GM23338 (cell line): ENCODE results near the gene ACOX1. TPM values are rescaled to one million over a fixed set of nuclear protein-coding genes. Genes with fewer than 3 reads are reported as not detected.

Source experiments
- ATAC-seq: fragments of 200-7000 bp; cut with Tn5 transposase; 3 replicates; pipeline ENCODE4 v1.9.1; 2020
- DNase-seq: peaks from one replicate; pipeline ENCODE4 v3.0.0-alpha.2; 2015; ENCODE audit warnings: low spot score
- H2AFZ ChIP-seq: fragments of 200-600 bp; sonication (generic); 2 replicates; pipeline ENCODE4 v1.8.0; 2016; ENCODE audit warnings: antibody characterized with exemption, mild to moderate bottlenecking, moderate library complexity
- H3F3A ChIP-seq: fragments of 200-600 bp; sonication (generic); replicated peaks from 2 replicates; pipeline ENCODE4 v1.8.0; 2017; ENCODE audit warnings: antibody characterized with exemption, mixed run types, low read depth
- H3K27ac ChIP-seq: fragments of 200-600 bp; sonication (generic); 2 replicates; pipeline ENCODE4 v1.6.1; 2016; ENCODE audit warnings: low read depth
- H3K27me3 ChIP-seq: fragments of 200-600 bp; sonication (generic); 2 replicates; pipeline ENCODE4 v1.8.0; 2016; ENCODE audit warnings: mild to moderate bottlenecking, mixed run types, moderate library complexity; ENCODE audit not compliant: insufficient read depth
- H3K36me3 ChIP-seq: fragments of 200-600 bp; sonication (generic); 2 replicates; pipeline ENCODE4 v1.8.0; 2016; ENCODE audit warnings: mild to moderate bottlenecking; ENCODE audit not compliant: insufficient read depth
- H3K4me1 ChIP-seq: fragments of 200-600 bp; sonication (generic); 2 replicates; pipeline ENCODE4 v1.8.0; 2016; ENCODE audit warnings: mild to moderate bottlenecking, moderate library complexity; ENCODE audit not compliant: insufficient read depth
- H3K4me2 ChIP-seq: fragments of 200-600 bp; sonication (generic); 2 replicates; pipeline ENCODE4 v1.7.1; 2017; ENCODE audit warnings: mixed run types
- H3K4me3 ChIP-seq: fragments of 200-600 bp; sonication (generic); 2 replicates; pipeline ENCODE4 v1.6.1; 2016; ENCODE audit warnings: mixed run types
- H3K79me2 ChIP-seq: fragments of 200-600 bp; sonication (generic); replicated peaks from 2 replicates; pipeline ENCODE4 v1.8.0; 2017; ENCODE audit warnings: mild to moderate bottlenecking; ENCODE audit not compliant: insufficient read depth
- H3K9me2 ChIP-seq: fragments of 200-600 bp; sonication (generic); 2 replicates; pipeline ENCODE4 v1.8.0; 2017; ENCODE audit not compliant: insufficient read depth
- H4K20me1 ChIP-seq: fragments of 200-600 bp; sonication (generic); replicated peaks from 2 replicates; pipeline ENCODE4 v1.8.0; 2017; ENCODE audit warnings: mild to moderate bottlenecking; ENCODE audit not compliant: insufficient read depth
- H3K27ac Mint-ChIP-seq: 2 replicates; pipeline ENCODE4 v1.8.0; 2020; ENCODE audit warnings: inconsistent platforms, mild to moderate bottlenecking, moderate library complexity, mixed read lengths
- H3K27me3 Mint-ChIP-seq: 3 replicates; pipeline ENCODE4 v1.8.0; 2022; ENCODE audit warnings: low read depth, mild to moderate bottlenecking, moderate library complexity, mixed read lengths, inconsistent platforms; ENCODE audit not compliant: insufficient read depth, poor library complexity
- H3K36me3 Mint-ChIP-seq: 3 replicates; pipeline ENCODE4 v1.8.0; 2021; ENCODE audit warnings: low read depth, mild to moderate bottlenecking, inconsistent platforms, moderate library complexity, mixed read lengths
- H3K4me1 Mint-ChIP-seq: 3 replicates; pipeline ENCODE4 v1.8.0; 2020; ENCODE audit warnings: mild to moderate bottlenecking, inconsistent platforms, mixed read lengths
- H3K4me3 Mint-ChIP-seq: 3 replicates; pipeline ENCODE4 v1.8.0; 2021; ENCODE audit warnings: moderate library complexity, mild to moderate bottlenecking, inconsistent platforms, mixed read lengths
- H3K9me3 Mint-ChIP-seq: 3 replicates; pipeline ENCODE4 v1.8.0; 2020; ENCODE audit warnings: moderate library complexity, mild to moderate bottlenecking, inconsistent platforms, mixed read lengths
- CREB1 ChIP-seq: fragments of 250-450 bp; sonication (Bioruptor Pico); IDR thresholded peaks from 2 replicates; pipeline ENCODE4 v1.5.0; 2020; ENCODE audit warnings: low read depth, mild to moderate bottlenecking, moderate library complexity
- EZH2phosphoT487 ChIP-seq: fragments of 200-600 bp; sonication (generic); IDR thresholded peaks from one replicate; pipeline ENCODE4 v1.8.1; 2018; ENCODE audit warnings: antibody characterized with exemption; ENCODE audit not compliant: unreplicated experiment
- NANOG ChIP-seq: IDR thresholded peaks from 2 replicates; pipeline ENCODE4 v1.6.1; 2016; ENCODE audit warnings: antibody characterized with exemption, borderline replicate concordance
- POLR2AphosphoS5 ChIP-seq: IDR thresholded peaks from 2 replicates; pipeline ENCODE4 v1.6.1; 2016; ENCODE audit warnings: antibody characterized with exemption, low read depth
- STAT1 ChIP-seq: IDR thresholded peaks from one replicate; pipeline ENCODE4 v1.6.1; 2016; ENCODE audit warnings: antibody characterized with exemption; ENCODE audit not compliant: unreplicated experiment
- ZNF331 ChIP-seq: fragments of 250-450 bp; sonication (Bioruptor Pico); IDR thresholded peaks from 2 replicates; pipeline ENCODE4 v1.5.0; 2020; ENCODE audit warnings: low read depth, mild to moderate bottlenecking, moderate library complexity
- polyA plus RNA-seq: library from polyadenylated mRNA; unstranded; fragments of >200 nt; fragmentation: Nextera tagmentation; extraction: Ambion mirVana; gene quantifications from 2 replicates; pipeline ENCODE4 v1.2.1, GENCODE V29; 2016
- total RNA-seq: library from RNA; depleted of rRNA; stranded (reverse); fragments of >200 nt; shearing (Covaris generic); gene quantifications from 2 replicates; pipeline ENCODE4 v1.2.3, GENCODE V29; 2014
- TF ChIP-seq, protein P1 (sequence below): IDR thresholded peaks from 2 replicates; pipeline ENCODE4 v1.6.1; 2016; ENCODE audit warnings: antibody characterized with exemption
- TF ChIP-seq, protein P2 (sequence below), 2 experiments: fragments of 200-600 bp in 1 of 2; sonication (generic) in 1 of 2; conservative IDR thresholded peaks; 2 replicates each; pipeline versions ENCODE4 v1.5.1 to v1.6.1; 2016 to 2017; ENCODE audit warnings: antibody characterized with exemption in 2 of 2, low read depth in 2 of 2, mild to moderate bottlenecking in 2 of 2, moderate library complexity in 1 of 2

Gene ACOX1
- total and polyA plus RNA-seq, 2 experiments from 2014 or later, result 12.8 to 32.9 TPM

DNA sequence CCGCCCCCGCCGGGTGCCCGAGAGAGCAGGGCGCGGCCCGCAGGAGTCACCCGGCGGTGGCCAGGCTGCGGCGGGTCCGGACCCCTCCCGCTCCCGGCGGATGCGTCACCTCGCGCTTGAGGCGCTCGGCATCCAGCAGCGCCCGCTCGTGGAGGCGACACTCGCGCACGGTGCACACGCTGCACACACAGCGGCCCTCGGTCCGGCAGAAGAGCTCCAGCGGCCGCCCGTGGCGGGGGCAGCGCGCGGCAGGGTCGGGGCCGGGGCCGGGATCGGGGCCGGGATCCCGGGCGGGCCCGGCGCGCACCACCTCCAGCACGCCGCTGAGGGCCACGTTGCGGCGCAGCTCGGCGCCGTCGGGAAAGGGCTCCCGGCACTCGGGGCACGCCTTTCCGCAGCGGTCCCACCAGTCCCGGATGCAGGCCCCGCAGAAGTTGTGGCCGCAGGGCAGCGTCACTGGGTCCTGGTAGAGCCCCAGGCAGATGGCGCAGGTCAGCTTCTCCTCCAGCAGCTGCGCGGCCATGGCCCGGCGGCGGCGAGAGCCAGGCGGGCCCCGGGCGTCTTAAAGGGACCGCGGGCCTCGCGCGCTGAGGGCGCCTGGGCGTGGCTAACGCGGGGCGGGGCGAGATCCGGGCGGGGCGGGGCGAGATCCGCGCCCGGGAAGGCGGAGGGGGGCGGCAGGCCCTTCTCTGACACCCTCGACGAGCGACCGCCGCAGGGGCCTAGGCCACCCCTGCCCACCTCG lies 82.4 kb downstream of the ACOX1 start, which contains the start of gene TRIM65:
Gene TRIM65 (minus strand): TSS at position 537 of the 745 bp plus-strand sequence. CDS start 14 bp downstream, at position 523.
- ATAC-seq (peak; percentile 64), DNase-seq (peak; percentile 83)
- Histone ChIP-seq H3K36me3 (peaks cover 9% of the 10 kb centered on the region; the same call in 1 of the 2 replicates), H3K9me2 (no peaks in the 10 kb centered on the region), H3F3A (peaks cover 28% of the 10 kb centered on the region), H4K20me1 (no peaks in the 10 kb centered on the region; the same call in 1 of the 2 replicates), H3K27me3 (no peaks in the 10 kb centered on the region), H3K4me3 (peak within 1 kb of the TSS; percentile 78), H3K4me2 (peak within 1 kb of the TSS; percentile 92), H2AFZ (no peak within 1 kb of the TSS), H3K79me2 (peaks cover 18% of the 10 kb centered on the region), H3K4me1 (peaks cover 18% of the 10 kb centered on the region; the same call in 1 of the 2 replicates), H3K27ac (peak within 1 kb of the TSS; percentile 81)
- Mint-ChIP-seq H3K27me3 (peaks cover 10% of the 10 kb centered on the region), H3K4me1 (peaks cover 26% of the 10 kb centered on the region), H3K27ac (peak within 1 kb of the TSS; percentile 81), H3K36me3 (peaks cover 40% of the 10 kb centered on the region), H3K4me3 (peak within 1 kb of the TSS; percentile 83), H3K9me3 (no peaks in the 10 kb centered on the region)
- TF ChIP-seq CREB1 (CRISPR knock-in tag) (peak; percentile 24; the same call in 1 of the 2 replicates), POLR2AphosphoS5 (peak; percentile 91), STAT1 (no peak), NANOG (no peak), EZH2phosphoT487 (no peak), ZNF331 (CRISPR knock-in tag) (no peak)
- TF ChIP-seq, protein P1, sequence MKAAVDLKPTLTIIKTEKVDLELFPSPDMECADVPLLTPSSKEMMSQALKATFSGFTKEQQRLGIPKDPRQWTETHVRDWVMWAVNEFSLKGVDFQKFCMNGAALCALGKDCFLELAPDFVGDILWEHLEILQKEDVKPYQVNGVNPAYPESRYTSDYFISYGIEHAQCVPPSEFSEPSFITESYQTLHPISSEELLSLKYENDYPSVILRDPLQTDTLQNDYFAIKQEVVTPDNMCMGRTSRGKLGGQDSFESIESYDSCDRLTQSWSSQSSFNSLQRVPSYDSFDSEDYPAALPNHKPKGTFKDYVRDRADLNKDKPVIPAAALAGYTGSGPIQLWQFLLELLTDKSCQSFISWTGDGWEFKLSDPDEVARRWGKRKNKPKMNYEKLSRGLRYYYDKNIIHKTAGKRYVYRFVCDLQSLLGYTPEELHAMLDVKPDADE, result no peak

DNA sequence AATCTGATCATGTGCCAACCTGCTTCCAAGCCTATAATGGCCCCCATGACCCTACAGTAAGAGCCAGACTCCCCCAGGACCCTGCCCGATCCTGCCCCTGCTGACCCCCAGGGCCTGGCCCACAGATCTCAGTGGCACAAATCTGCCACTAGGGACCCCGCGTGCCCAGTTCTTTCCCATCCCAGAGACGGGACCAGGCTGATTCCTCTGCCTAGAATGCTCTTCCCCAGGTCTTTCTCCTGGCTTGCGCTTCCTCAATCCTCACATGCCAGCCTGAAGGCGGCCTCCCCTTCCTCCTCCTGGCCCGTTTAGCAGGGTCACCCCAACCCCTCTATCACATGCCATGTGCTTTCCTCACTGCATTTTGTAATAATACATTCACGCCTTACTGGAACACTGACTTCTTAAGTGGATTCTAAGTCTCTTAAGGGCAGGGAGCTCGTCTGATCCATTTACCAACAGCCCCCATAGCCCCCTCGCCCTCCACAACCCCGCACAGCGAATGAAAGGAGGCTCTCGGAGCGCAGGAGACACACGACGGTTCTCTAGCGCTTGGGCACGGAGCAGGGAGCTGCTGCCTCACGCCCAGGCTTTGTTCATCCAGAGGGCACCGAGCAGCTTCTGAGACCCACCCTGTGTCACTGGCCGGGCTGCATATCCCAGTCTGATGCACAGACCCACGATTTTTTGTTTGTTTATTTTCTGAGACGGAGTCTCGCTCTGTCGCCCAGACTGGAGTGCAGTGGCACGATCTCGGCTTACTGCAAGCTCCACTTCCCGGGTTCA lies 83.4 kb downstream of the ACOX1 start:
- H3F3A ChIP-seq, result peaks cover 24% of the 10 kb centered on the region
- H3K4me1 ChIP-seq, result peaks cover 18% of the 10 kb centered on the region; the same call in 1 of the 2 replicates
- H3K4me3 ChIP-seq, result peak overlapping the region; percentile 78
- no peak overlapping the region for H3K27ac ChIP-seq
- no peak for TF ChIP-seq STAT1
- TF ChIP-seq, protein P2, sequence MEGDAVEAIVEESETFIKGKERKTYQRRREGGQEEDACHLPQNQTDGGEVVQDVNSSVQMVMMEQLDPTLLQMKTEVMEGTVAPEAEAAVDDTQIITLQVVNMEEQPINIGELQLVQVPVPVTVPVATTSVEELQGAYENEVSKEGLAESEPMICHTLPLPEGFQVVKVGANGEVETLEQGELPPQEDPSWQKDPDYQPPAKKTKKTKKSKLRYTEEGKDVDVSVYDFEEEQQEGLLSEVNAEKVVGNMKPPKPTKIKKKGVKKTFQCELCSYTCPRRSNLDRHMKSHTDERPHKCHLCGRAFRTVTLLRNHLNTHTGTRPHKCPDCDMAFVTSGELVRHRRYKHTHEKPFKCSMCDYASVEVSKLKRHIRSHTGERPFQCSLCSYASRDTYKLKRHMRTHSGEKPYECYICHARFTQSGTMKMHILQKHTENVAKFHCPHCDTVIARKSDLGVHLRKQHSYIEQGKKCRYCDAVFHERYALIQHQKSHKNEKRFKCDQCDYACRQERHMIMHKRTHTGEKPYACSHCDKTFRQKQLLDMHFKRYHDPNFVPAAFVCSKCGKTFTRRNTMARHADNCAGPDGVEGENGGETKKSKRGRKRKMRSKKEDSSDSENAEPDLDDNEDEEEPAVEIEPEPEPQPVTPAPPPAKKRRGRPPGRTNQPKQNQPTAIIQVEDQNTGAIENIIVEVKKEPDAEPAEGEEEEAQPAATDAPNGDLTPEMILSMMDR (conservative IDR thresholded peaks at IDR 0.05; ENCODE audit: low read depth in 2 of 2), result peak; percentile 40 to 48; a peak in 3 of 4 replicates
- no peak overlapping the region for H2AFZ ChIP-seq
- DNase-seq, result peak; percentile 83
- Mint-ChIP-seq H3K36me3 (peaks cover 37% of the 10 kb centered on the region), H3K4me3 (peak overlapping the region; percentile 83), H3K27me3 (peaks cover 13% of the 10 kb centered on the region), H3K9me3 (no peaks in the 10 kb centered on the region), H3K27ac (peak overlapping the region; percentile 80), H3K4me1 (peaks cover 26% of the 10 kb centered on the region)
- no peaks in the 10 kb centered on the region; the same call in 1 of the 2 replicates for H4K20me1 ChIP-seq
- no peaks in the 10 kb centered on the region for H3K9me2 ChIP-seq
- peaks cover 9% of the 10 kb centered on the region; the same call in 1 of the 2 replicates for H3K36me3 ChIP-seq
- peak; percentile 47 for ATAC-seq
- no peaks in the 10 kb centered on the region for H3K27me3 ChIP-seq
- H3K4me2 ChIP-seq, result peak overlapping the region; percentile 92
- H3K79me2 ChIP-seq, result peaks cover 18% of the 10 kb centered on the region
